Coronary artery (tissue), 2 donors: ENCODE results near the gene ZBTB7A.

Source experiments
- DNase-seq: peaks from one replicate; pipeline ENCODE4 v3.0.0-alpha.2; 2017; ENCODE audit warnings: low spot score
- H3K27ac ChIP-seq, 2 donors: fragments of 200-600 bp; sonication (generic); one replicate each; pipeline ENCODE4 v1.5.1; 2016 to 2019
- H3K4me3 ChIP-seq: fragments of 200-600 bp; sonication (generic); 2 replicates; pipeline ENCODE4 v1.5.1; 2016; ENCODE audit warnings: mild to moderate bottlenecking, moderate library complexity
- TF ChIP-seq, protein P1 (sequence below): fragments of 200-600 bp; sonication (generic); IDR thresholded peaks from one replicate; pipeline ENCODE4 v1.5.1; 2019; ENCODE audit warnings: antibody characterized with exemption

ZBTB7A gene

DNA sequence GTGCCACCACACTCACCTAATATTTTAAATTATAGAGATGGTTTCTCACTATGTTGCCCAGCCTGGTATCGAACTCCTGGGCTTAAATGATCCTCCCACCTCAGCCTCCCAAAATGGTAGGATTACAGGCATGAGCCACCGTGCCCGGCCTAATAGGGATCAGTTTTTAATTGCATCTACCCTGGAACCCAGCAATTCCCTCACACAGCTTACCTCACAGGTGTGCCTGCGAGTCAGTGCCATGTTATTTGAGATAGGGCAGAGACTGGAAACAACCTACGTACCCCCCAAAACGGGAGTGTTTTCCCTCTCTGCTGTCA is 42.9 kb upstream of the ZBTB7A start:
- no peak for DNase-seq
- Histone ChIP-seq H3K27ac (no peak overlapping the region), H3K4me3 (no peak overlapping the region)
- TF ChIP-seq, protein P1, sequence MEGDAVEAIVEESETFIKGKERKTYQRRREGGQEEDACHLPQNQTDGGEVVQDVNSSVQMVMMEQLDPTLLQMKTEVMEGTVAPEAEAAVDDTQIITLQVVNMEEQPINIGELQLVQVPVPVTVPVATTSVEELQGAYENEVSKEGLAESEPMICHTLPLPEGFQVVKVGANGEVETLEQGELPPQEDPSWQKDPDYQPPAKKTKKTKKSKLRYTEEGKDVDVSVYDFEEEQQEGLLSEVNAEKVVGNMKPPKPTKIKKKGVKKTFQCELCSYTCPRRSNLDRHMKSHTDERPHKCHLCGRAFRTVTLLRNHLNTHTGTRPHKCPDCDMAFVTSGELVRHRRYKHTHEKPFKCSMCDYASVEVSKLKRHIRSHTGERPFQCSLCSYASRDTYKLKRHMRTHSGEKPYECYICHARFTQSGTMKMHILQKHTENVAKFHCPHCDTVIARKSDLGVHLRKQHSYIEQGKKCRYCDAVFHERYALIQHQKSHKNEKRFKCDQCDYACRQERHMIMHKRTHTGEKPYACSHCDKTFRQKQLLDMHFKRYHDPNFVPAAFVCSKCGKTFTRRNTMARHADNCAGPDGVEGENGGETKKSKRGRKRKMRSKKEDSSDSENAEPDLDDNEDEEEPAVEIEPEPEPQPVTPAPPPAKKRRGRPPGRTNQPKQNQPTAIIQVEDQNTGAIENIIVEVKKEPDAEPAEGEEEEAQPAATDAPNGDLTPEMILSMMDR: no peak

DNA sequence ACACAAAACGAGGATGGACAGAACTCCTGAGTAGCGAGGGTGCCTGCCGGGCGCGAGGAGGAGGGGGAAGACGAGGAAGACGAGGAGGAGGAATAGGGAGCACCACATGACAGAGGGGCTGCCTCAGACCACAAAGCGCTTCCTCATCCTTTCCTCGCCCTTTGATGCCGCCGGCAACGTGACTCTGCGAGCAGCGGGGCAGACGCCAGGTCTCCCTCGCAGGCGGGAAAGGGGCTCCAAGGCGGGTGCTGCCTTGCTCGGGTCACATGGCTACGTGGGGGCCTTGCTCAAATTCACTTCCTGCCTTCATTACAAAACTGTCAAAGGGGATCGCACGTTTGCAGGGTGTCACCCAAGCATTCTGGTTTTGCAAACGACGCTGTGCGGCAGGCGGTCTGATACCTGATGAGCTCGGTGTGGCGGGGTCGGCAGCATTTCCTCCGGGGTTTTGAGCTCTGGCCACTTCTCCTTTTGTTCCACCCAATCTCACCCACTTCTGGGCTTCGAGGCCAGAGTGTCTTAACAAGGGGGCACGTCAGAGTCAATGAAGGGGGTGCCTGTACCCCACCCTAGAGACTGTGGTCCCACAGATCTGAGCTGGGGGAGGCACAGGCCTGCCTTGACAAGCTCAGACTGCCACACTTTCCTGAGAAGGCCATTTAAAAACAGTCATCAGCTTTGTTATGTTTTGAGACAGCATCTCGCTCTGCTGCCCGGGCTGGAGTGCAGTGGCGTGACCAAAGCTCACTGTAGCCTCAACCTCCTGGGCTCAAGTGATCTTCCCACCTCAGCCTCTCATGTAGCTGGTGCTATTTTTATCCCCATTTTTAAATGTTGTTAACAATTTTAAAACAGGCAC is 42.3 kb upstream of the ZBTB7A start:
- Histone ChIP-seq H3K4me3 (no peak overlapping the region), H3K27ac (no peak overlapping the region)
- TF ChIP-seq, protein P1: no peak
- no peak for DNase-seq

DNA sequence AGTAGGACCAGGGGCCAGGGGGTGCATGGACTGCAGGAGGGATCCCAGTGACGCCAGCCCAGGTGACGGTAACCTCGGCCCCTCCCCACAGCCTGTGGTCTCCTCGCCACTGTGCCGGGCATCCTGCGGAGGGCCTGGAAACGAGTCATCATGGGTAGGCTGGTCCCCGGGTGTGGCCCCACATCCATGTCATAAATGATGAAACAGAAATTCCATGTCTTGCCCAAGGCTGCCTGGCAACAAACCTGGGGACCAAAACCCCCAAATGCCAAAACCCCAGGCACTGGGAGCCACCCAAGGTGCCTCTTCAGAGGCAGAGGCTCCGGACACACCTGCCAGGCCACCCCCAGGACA is 36.4 kb upstream of the ZBTB7A start:
- Histone ChIP-seq H3K4me3 (no peak overlapping the region), H3K27ac (no peak overlapping the region)
- DNase-seq: no peak
- TF ChIP-seq, protein P1: no peak

GRCh38 chr19:4102339-4103079 is 35.8 kb upstream of the ZBTB7A start:
- no peak overlapping the region for H3K27ac ChIP-seq
- H3K4me3 ChIP-seq: no peak overlapping the region
- TF ChIP-seq, protein P1: no peak
- DNase-seq: no peak

- no peak overlapping the region for H3K4me3 ChIP-seq
- no peak for DNase-seq
These were observed 34.7 kb upstream of the ZBTB7A start for GRCh38 chr19:4101496-4101770.

DNA sequence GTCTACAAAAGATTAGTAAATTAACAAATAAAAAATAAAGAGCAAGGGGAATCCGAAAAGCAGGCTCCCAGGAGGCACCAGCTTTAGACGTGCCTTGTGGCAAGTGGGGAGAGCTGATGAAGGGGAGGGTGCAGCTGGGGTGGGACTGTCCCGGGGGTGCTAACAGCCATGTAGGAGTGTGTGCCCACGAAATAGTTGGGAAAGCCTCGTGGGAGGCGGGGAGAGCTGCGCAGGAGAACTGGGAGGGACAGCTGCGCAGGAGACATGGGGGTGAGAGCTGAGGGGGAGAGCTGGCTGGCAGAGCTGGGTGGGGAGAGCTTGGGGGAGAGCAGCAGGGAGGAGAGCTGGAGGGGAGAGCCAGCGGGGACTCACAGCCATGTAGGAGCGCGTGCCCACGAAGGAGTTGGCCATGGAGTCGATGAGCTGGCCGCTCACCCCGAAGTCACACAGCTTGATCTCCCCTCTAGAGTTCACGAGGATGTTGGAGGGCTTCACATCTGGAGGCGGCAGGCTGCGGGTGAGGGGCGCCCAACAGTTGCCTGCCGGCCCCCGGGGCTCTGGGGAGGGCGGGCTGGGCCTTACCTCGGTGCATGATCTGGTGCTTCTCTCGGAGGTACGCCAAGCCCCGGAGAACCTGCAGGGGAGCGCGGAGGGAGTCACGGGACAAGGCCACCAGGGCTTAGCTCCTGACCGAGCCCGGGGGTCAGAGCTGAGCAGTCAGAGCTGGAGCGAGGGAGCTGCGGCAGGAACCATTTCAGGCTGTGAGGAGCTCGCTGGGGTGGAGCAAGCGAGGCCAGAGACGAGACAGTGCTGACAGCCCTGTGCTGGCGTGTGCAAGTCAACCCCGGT is 34.2 kb upstream of the ZBTB7A start:
- Histone ChIP-seq H3K27ac (no peak overlapping the region), H3K4me3 (no peak overlapping the region)
- DNase-seq: no peak
- TF ChIP-seq, protein P1: no peak

More at GRCh38 chr19:4101496-4101770, 34.7 kb upstream of the ZBTB7A start:
- TF ChIP-seq, protein P1: no peak
- no peak overlapping the region for H3K27ac ChIP-seq
